ENCODE measurements around the gene FAM161B. TPM values are rescaled to one million over a fixed set of nuclear protein-coding genes. Genes with fewer than 3 reads are reported as not detected.

FAM161B gene
- total and polyA plus RNA-seq, 2 of the 13 experiments (the other 11 are each of a cell fraction or from before 2014, with no cell fraction given) = 1.6 to 2.0 TPM

- TF ChIP-seq ZSCAN22 (CRISPR knock-in tag; IDR thresholded peaks at IDR 0.05) (no peak), DNMT1 (CRISPR knock-in tag; IDR thresholded peaks at IDR 0.05) (no peak), ZNF501 (CRISPR knock-in tag; IDR thresholded peaks at IDR 0.05) (peak; percentile 92), ZSCAN31 (CRISPR knock-in tag; IDR thresholded peaks at IDR 0.05; ENCODE audit: low read depth) (peak; percentile 36; the same call in 1 of the 2 replicates), MAFF (IDR thresholded peaks at IDR 0.05; ENCODE audit: low read depth, low read length) (peak; percentile 25; the same call in 1 of the 2 replicates), GLI4 (CRISPR knock-in tag; IDR thresholded peaks at IDR 0.05; ENCODE audit: borderline replicate concordance) (peak; percentile 94), ZNF143 (CRISPR knock-in tag; IDR thresholded peaks at IDR 0.05) (peak; percentile 40; the same call in 1 of the 2 replicates), RBM39 (IDR thresholded peaks at IDR 0.05; ENCODE audit: low read depth, low read length, poor library complexity, severe bottlenecking) (peak; percentile 70), ZBTB7B (CRISPR knock-in tag; IDR thresholded peaks at IDR 0.05) (peak; percentile 69; the same call in 1 of the 2 replicates), ZUFSP (CRISPR knock-in tag; IDR thresholded peaks at IDR 0.05; ENCODE audit: borderline replicate concordance) (no peak), BCLAF1 (IDR thresholded peaks at IDR 0.05) (no peak), ZFAT (CRISPR knock-in tag; conservative IDR thresholded peaks at IDR 0.05) (peak; percentile 51; the same call in 1 of the 2 replicates), ZFY (CRISPR knock-in tag; IDR thresholded peaks at IDR 0.05) (peak; percentile 97), ZBTB4 (CRISPR knock-in tag; IDR thresholded peaks at IDR 0.05; ENCODE audit: borderline replicate concordance) (no peak), ARID4A (CRISPR knock-in tag; IDR thresholded peaks at IDR 0.05; ENCODE audit: borderline replicate concordance) (peak; percentile 96)
Observed at GRCh38 chr14:73886449-73887317, 63.2 kb downstream of the FAM161B start, which contains the start of gene ZNF410 (continued).

Data from HepG2 (cell line).